CD4-positive, alpha-beta T cell treated with Interleukin-12 subunit alpha and Interleukin-12 subunit beta, for 1 hour (primary cell): ENCODE measurements around the gene CENPO.

Experiments used
- DNase-seq: peaks from one replicate; pipeline ENCODE4 v3.0.0-alpha.2; 2020

CENPO gene

DNA sequence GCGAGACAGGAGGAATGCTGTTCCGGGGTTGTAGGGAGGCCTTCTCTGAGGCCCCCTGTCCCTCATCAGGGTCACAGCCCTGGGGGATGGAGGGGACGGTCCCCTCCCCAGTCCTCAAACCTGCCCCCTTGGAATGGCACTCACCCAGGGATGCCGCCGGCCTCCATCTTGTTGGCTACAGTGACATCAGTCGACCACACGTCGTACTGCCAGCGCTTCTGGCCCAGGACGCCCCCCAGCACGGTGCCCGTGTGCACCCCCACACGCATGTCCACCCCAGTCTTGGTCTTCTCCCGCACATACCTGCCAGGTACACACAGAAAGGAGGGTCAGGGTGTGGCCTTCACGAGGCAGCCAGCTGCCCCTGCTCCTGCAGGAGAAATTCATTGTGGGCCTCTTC lies 46.5 kb downstream of the CENPO start:
- no peak for DNase-seq

DNA sequence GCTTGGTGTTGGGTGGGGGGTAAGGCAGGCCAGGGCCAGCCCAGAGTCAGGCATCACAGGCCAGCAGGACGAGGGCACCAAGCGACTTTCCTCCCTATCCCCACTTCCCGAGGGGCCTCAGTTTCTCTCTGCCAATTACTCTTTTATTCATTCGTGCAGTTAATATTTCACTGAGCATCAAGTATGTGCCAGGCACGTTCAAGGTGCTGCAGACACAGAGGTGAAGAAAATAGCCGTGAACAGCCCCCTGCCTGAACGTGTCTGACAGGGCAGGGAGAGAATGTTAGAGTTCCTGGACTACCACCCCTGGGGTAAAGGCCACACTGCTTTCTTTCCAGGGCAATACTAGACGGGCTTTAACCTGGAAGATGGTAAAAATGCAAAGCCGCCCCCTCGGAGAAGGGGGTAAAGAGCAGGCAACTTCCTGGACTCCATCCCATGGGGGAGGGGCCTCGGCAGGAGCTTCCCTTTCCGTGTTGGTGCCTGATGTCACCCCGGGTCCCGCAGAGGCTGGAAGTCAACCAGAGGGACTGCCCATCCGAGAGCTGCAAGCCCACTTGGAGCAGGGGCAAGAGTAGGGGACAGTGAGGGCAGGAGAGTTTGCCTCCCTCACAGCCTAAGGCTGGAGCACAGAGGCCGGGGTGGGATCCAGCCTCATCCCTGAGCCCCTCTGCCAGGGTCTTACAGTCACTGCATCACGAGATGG lies 47.1 kb downstream of the CENPO start:
- DNase-seq: no peak

GRCh38 chr2:24840962-24841945 lies 48.0 kb downstream of the CENPO start:
- no peak for DNase-seq

DNA sequence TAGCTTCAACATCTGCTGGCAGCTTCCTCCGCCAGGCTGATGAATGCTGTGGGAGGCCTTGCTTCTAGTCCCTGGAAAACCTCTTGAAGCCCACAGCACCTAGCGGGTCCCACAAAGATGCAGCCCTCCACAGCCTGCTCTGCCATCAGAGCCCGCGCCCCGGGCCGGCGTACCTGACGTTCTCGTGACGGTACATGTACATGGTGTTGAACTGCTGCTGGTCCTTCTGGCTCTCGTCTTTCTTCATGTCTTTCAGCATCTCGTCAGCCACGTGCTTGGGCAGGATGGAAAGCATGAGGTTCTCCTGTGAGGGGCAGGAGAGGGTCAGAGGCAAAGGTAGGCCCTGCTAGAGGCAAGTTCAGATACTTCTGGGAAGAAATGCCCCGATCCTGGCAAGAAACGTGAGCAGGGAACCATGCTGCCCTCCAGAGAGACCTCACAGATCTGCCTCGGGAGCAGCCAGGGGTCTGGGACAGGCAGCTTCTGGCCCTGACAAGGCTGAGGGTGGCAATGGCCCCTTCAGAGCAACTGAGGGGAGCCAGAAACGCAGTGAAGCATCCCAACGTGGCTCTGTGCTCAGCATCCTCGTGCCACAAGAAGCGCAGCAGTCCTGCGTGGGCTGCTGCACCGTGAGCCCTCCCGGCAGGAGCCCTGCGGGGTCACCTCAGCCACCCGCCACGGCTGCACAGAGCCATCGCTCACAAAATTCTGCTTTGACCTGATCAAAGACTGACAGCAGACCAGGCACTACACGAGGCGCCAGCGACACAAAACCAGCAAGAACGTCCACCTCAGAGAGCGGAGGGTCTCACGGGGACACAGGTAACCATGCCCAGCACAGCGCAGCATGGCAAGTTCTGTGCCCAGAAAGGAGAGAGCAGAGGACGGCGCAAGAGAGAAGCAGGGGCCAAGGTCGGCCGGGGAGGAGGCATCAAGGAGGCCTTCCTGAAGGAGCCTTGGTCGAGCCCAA lies 49.1 kb downstream of the CENPO start:
- DNase-seq: no peak

DNA sequence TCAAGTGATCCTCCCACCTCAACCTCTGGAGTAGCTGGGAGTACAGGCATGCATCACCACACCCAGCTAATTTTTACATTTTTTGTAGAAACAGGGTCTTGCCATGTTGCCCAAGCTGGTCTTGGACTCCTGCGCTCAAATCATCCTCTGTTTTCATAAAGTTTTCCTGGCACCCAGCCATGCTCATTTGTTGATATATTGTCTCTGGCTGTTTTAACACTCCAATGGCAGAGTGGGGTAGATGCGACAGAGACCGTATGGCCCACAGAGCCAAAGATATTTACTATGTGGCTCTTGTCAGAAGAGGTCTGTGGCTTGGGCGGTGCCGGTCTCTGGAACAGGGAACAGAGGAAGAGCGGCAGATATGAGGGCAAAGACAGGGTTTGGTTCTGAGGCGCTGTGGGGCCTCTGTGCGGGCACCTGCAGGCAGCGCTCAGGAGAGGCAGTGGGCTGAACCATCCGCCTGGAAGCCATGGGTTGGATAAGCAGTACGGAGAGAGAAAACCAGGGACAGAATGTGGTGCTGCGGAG lies 50.2 kb downstream of the CENPO start:
- no peak for DNase-seq

DNA sequence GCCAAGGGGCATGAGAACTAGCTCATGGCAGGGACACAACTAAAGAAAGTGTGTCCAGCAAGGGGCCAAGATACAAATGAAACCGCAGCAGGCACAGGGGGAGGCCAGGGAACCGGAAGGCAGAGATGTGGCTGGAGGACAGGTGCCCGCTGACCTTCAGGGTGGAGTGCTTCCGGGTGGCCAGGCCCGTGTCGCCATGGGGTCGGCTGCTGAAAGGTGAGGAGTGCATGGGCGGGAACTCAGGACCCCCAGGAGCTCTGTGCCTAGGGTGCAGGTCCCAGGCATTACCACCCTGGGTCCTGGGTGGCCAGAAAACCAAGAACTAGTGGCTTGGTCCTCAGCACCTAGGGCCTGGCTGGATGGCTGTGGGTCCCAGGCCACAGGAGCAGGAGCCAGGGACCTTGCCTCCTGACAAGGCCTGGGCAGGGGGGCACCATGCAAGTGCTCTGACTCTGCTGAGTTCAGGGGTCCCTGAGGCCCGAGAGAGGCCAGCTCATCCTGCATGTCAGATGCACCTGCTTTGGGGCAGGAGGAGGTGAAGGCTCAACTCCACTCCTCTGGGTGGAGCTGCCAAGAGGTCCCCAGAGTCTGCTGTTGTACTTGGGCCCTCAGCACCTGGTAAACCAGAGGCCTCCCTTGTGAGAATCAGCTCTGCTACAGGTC lies 50.9 kb downstream of the CENPO start:
- DNase-seq: no peak

GRCh38 chr2:24845691-24846090 lies 52.5 kb downstream of the CENPO start:
- no peak for DNase-seq

- no peak for DNase-seq
Measured at GRCh38 chr2:24850944-24851343, 57.7 kb downstream of the CENPO start.

- DNase-seq: no peak
Measured at GRCh38 chr2:24852026-24852425, 58.8 kb downstream of the CENPO start.

GRCh38 chr2:24852431-24853020 lies 59.3 kb downstream of the CENPO start:
- no peak for DNase-seq

DNA sequence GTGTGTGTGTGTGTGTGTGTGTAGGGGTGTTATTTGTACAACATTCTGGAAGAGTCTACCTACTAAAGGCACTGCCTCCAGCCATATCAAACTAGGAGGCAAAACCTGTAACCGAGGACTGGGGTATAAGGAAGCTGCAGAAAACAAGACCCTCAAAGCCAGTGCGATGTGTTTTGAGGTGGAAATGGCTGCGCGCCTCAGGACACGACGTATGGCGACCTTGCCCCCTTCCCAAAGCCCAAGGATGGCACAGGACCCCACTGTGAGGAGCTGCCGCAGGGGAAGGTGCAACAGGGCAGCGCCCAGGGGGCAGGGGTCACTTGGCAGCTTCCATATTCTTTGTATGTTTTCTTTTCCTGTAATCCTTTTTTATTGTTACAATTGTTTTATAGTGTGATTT lies 59.8 kb downstream of the CENPO start:
- no peak for DNase-seq

DNA sequence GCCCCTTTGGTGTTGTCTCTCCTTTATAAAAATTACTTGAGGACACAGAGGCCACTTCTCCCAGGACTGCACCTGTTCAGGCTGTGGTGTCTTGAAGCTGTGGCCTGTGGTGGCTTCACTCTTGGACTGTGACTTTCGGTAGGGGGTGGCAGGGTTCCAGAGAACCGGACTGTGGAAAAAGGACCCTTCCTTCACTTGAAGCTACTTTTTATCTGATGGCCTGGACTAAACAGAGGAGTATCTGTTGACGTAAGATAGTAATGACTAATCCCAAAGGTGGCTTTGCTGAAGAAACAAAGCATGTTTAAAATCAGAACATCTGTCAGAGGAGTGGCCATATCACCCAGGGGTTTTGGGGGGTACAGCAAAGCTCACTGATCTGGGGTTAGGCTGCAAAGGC lies 60.8 kb downstream of the CENPO start:
- no peak for DNase-seq

- no peak for DNase-seq
Measured at GRCh38 chr2:24855022-24855622, 61.9 kb downstream of the CENPO start.

DNA sequence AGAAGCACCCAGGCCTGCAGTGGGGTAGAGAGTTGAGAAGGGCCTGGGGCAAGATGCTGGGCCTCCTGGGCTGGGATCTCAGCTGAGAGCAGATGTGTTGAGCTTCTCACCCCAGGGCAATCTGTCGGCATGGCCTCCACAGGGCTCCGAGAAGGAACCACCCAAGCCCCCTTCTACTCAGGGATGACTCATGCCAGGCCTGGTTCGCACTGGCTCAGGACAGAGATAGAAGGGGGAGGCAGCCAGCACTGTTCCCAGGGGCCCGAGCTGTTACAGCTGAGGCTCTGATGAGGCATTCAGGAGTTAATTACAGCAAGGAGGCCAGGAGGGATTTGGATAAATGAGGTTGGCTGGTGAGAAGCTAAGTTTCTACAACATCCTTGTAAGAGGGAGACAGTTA lies 62.5 kb downstream of the CENPO start:
- no peak for DNase-seq

- DNase-seq: no peak
Measured at GRCh38 chr2:24856791-24857211, 63.6 kb downstream of the CENPO start.

- no peak for DNase-seq
Measured at GRCh38 chr2:24857746-24858145, 64.5 kb downstream of the CENPO start.

DNA sequence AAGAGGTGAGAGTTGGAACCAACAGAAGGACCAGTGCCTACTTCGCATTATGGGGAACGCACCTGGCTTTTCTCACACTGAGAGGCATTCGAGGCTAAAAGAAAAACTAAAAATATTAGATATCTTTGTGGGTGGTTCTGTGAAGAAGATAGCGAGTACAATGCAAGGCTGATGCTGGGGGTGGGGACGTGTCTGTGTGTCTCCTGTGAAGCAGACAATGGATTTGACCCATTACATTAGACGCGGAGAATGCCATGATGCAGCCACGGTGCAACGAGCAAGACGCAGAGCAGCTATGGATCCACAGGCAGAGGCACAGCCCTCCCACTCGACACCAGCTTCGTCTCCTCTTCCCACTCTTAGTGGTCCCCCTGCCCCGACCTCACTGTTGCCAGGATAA lies 65.8 kb downstream of the CENPO start:
- no peak for DNase-seq

GRCh38 chr2:24859968-24860600 lies 66.9 kb downstream of the CENPO start:
- DNase-seq: no peak

DNA sequence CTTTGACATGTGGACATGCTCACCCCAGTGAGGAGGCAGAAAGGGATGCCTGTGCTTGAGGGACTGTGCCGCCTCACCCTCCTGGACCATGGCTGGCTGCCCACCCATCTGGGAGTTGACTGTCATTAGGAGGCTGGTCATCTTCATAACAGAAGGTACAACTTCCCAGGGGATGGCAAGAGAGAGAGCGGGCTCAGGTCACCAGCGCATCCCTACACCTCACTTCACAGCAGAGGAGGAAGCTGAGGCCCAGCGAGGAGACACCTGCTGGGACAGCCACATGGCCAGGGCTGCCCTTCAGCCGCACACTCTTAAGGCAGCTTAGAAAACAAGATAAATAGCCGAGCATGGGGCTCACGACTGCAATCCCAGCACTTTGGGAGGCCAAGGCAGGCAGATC lies 67.4 kb downstream of the CENPO start:
- no peak for DNase-seq

DNA sequence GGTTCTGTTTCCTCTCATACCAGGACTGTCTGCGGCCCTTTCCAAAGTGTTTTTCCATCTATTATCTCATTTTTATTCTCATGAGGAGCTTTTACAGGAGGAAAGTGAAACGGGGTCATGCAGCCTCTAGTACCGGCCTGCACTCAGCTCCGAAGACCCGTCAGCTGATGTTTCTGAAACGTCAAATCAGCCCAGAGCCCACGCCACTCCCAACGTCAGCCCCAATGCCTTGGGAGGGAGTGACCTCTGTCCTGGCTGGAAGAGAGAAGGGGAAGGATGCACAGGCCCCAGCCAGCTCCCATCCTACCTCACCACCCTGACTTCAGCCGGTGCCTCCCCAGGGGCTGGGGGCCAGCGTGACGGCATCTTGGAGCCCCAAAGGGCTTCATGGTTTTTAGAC lies 68.3 kb downstream of the CENPO start:
- no peak for DNase-seq

DNA sequence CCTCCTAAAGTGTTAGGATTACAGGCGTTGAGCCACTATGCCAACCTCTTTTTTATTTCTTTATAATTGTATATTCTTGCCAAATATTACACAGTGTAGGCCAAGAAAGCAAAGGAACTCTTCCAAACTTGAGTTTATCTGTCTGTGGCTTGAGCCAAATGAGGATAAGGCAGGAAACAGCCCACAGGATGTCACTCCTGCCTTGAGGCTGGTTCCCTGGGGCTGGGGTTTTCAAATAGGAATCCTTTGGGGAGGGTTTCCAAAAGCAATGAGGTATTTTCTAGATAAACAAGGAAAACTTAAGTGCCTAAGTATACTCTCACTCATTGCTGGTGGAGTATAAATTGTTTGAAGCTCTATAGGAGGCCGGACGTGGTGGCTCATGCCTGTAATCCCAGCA lies 70.4 kb downstream of the CENPO start:
- no peak for DNase-seq
